HG03159 (cell line): ENCODE results near the gene XPOT.
"Not testable (repeated sequence)": the region's sequence is repeated elsewhere in the genome, so short reads cannot be mapped to it uniquely, and the experiment has no call there.

Source experiments
- ATAC-seq: cut with Tn5 transposase; IDR thresholded peaks from one replicate; pipeline ENCODE4 v1.9.1; 2021; ENCODE audit warnings: mild to moderate bottlenecking, moderate library complexity; ENCODE audit not compliant: unreplicated experiment

Gene XPOT, protein sequence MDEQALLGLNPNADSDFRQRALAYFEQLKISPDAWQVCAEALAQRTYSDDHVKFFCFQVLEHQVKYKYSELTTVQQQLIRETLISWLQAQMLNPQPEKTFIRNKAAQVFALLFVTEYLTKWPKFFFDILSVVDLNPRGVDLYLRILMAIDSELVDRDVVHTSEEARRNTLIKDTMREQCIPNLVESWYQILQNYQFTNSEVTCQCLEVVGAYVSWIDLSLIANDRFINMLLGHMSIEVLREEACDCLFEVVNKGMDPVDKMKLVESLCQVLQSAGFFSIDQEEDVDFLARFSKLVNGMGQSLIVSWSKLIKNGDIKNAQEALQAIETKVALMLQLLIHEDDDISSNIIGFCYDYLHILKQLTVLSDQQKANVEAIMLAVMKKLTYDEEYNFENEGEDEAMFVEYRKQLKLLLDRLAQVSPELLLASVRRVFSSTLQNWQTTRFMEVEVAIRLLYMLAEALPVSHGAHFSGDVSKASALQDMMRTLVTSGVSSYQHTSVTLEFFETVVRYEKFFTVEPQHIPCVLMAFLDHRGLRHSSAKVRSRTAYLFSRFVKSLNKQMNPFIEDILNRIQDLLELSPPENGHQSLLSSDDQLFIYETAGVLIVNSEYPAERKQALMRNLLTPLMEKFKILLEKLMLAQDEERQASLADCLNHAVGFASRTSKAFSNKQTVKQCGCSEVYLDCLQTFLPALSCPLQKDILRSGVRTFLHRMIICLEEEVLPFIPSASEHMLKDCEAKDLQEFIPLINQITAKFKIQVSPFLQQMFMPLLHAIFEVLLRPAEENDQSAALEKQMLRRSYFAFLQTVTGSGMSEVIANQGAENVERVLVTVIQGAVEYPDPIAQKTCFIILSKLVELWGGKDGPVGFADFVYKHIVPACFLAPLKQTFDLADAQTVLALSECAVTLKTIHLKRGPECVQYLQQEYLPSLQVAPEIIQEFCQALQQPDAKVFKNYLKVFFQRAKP

DNA sequence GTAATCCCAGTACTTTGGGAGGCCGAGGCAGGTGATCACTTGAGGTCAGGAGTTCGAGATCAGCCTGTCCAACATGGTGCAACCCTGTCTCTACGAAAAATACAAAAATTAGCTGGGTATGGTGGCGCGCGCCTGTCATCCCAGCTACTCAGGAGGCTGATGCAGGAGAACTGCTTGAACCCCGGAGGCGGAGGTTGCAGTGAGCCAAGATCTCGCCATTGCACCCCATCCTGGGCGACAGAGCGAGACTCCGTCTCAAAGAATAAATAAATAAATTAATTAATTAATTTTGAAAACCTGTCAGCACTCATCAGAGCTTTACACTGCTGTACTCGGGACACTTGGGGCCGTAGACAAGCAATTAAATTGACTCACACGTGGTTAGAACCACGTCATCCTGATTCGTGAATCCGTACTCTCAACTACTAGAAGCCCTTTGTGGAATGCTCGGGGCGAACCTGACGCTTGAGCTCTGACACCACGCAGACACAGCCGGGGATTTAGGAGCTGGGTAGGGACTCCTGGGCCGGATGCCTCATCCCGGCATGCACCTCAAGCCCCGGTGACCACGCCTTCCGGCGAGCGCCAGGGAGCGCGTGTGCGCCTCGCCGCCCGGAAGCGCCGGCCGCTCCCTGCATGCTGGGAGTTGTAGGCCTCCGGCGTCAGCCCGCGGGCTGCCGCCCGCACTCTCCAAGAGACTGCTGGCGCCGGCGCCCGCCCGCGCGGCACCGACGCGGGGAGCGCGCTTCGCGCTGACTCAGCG, at the start of gene XPOT:
XPOT (plus strand) TSS at position 686 of the 763 bp plus-strand sequence. CDS start 5,644 bp downstream, outside the sequence.
- ATAC-seq = peak; percentile 94

DNA sequence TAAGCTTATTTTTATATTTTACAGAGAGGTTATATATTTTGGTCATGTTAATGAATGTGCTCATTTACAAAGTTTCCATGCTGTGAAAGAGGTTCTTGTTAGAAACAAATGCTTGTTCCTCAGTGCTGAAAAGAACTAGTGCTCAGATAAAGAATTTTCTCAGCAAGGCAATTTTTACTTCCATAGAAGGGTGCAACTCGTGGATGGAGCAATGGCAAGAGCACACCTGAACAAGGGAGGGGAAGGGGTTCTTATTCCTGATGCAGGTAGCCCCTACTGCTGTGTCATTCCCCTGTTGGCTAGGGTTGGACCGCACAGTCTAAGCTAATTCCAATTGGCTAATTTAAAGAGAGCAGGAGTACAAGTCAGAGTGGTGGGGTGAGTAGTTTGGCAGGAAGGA, 48.0 kb upstream of the XPOT start:
- ATAC-seq = not testable (repeated sequence)

DNA sequence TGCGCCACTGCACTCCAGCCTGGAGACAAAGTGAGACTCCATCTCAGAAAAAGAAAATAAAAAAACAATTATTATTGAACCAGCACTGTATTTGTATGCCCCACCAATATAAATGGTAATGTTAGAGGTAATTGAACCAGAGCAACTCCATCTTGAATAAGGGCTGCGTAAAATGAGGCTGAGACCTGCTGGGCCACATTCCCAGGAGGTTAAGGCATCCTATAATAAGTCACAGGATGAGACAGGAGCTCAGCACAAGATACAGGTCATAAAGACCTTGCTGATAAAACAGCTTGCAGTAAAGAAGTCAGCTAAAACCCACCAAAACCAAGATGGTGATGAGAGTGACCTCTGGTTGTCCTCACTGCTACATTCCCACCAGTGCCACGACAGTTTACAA, 43.0 kb upstream of the XPOT start:
- not testable (repeated sequence) for ATAC-seq

DNA sequence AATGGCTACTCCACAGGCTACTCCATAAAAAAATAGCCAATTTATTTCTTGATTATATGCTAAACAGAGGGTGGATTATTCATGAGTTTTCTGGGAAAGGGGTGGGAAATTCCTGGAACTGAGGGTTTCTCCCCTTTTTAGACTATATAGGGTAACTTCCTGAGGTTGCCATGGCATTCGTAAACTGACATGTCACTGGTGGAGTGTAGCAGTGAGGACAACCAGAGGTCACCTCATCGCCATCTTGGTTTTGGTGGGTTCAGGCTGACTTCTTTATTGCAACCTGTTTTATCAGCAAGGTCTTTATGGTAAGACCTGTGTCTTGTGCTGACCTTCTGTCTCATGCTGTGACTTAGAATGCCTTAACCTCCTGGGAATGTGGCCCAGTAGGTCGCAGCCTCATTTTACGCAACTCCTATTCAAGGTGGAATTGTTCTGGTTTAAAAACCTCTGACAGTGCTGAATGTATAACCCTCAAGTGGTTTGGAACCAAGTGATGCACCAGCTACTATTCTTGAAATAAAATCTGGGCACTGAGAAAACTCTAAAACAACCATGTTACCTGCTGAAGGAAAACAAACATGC, 41.4 kb upstream of the XPOT start:
- ATAC-seq = no peak

DNA sequence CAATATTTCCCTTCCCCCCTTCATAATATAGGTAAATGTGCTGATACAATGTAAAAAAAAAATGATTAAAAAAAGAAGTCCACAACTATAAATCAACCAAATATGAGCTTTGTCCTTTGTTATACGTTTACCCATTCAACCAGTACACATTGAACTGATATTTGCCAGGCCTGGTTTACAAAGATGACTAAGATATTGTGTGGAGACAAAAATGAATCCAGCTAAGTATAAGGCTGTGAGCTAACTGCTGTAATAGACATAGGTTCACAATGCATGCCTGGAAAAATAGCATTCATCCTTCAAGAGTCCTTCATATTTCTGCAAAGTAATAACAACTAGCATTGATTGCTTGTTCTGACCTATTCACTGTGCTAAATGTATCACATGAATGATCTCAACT, 20.5 kb upstream of the XPOT start:
- ATAC-seq = no peak

DNA sequence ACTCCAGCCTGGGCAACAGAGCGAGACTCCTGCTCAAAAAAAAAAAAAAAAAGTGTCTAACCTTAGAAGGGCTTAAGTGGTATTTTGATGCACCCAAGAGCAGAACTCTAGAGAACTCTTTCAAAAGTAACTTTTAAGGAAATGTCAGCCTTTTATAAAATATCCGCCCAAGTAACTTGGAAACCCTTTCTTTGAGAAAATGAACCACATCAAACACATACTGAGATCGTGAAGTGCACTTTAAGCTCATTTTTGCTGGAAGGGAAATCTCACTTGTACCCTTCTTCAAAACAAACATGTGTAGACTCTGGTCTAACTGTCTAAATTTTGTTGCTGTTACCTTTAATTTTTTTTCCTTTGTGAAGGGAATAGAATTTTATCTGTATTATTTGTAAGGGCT, 19.2 kb upstream of the XPOT start:
- no peak for ATAC-seq

DNA sequence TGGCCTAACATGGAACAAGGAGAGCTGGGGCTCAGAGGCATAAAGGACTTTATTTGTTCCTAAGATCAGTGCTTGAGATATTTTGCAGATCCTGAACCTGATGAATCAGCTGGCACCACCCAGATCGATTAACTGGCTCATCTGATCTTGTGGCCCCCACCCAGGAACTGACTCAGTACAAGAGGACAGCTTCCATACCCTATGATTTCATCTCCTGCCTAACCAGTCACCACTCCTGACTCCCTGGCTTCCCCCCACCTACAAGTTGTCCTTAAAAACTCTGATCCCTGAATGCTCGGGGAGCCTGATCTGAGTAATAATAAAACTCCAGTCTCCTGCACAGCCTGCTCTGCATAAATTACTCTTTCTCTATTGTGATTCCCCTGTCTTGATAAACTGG, 18.7 kb upstream of the XPOT start:
- ATAC-seq = no peak

DNA sequence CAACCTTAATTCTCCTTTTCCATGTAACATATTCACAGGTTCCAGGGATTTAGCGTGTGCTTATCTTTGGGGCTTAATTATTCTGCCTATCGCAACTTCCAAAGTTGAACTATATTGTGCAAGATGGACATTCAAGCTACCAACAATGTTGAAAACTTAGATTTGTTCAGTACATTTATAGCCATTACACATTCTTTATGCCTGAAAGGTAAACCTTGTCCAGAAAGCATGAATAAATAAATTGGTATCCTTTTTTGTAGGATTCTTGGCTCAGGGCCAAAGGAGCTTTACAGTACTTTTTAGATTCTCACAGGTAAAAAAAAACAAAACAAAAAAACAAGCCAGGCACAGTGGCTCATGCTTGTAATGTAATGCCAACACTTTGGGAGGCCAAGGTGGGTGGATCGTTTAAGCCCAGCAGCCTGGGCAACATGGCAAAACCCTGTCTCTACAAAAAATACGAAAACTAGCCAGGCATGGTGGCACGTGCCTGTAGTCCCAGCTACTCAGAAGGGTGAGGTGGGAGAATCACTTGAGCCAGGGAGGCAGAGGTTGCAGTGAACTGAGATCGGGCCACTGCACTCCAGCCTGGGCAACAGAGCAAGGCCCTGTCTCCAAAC, 16.9 kb upstream of the XPOT start:
- ATAC-seq = no peak

DNA sequence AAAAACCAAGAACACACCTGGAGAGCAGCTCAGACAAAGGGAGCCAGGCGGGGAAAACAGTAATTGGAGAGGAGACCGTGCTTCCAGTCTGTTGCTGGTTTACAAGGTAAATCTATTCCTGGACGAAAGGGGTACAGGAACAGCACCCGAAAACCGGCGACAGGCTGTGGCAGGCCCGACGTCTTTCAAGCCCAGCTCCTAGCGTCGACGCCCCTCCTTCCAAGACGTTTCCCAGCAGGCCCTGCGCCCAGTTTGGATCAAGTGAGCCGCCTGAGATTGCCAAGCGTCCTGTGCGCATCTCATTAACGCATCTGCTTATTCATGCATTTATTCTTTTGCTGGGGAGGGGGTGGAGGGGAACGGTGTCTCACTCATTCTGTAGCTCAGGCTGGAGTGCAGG, 15.0 kb upstream of the XPOT start:
- ATAC-seq = no peak

DNA sequence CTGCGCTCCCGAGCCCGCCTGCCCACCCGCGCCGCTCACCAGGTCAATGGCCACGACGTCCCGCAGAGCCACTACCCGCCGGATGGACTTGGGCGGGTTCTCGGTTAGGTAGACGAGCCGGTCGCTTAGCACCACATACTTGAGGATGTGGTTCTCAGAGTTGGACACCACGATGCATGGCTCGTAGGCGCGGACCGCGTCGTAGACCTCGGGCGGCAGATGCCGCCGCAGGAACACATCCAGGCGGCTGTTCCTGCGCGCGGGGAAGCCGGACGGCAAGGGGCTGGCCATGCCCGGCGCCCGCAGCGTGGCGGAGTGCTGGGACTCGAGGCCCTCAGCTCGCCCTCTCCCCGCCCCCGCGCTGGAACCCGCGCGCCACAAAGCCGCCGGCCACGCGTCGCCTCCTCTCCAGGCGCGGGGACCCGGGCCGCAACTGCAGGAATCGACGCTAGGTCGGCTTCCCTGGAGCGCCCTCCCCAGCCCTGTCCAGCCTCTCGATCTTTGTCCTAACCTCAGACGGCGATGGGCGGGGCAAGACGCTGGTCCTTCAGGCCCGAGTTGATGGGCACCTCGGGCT, 13.8 kb upstream of the XPOT start, which contains the start of gene C12orf56:
C12orf56 (minus strand) TSS at position 484 of the 577 bp plus-strand sequence; CDS start at position 291, 193 bp downstream.
- ATAC-seq = no peak

DNA sequence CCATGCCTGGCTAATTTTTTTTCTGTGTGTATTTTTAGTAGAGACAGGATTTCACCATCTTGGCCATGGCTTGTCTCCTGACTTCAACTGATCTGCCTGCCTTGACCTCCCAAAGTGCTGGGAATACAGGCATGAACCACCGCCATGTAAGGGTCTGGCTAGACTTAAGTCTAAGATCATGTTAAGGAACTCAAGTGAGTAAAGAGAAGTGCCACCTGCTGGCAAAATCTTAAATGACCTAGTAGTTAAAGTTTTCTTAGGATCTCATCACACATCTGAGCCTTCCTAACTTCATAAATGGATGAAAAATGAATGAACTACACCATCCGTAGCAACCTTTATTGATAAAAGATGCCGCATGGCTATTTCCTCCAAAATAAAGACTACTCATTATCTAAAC, 12.0 kb upstream of the XPOT start:
- peak; percentile 60 for ATAC-seq

DNA sequence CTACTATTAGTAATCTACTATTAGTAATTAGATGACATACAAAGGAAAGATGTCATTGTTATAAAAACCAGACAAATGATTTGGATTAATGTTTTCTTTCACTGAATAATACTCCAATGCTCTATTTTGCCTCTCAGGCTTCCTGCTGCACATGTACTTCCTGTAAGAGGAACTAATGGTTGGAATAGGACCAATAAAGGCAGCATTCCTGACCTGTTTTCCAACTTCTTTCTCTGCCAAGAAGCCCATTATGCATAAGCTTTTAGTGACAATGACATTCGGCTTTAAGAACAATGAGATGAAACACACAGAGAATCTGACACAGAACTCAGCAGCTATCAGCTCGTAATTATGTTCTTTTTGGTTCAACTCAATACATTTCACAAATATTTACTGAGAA, 8.5 kb upstream of the XPOT start:
- ATAC-seq = no peak

DNA sequence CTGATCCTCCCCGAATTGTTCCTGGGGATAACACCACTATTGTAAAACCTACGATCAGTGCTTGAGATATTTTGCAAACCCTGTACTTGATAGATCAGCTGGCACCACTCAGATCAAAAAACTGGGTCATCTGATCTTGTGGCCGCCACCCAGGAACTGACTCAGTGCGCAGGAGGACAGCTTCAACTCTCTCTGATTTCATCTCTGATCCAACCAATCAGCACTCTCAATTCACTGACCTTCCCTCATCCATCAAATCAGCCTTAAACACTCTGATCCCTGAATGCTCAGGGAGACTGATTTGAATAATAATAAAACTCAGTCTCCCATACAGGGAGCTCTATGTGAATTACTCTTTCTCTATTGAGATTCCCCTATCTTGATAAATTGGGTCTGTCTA, 4.2 kb upstream of the XPOT start:
- ATAC-seq = no peak

DNA sequence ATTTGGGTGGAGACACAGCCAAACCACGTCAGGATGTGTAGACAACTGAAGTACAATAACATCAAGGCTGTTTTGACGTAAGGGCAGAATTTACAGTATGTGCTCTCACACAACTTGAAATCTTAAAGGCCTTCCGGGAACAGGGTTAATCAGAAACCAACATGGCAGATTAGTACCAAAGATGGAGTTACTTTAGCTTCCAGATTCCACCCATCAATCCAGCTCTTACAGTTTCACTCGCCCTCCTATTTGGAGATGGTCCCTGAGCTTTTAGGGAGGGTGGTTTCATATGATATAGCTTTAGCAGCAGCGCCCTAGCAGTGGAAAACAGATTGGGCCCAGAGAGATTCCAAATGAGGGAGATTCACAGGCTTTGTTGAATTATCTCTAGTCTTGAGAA, 2.0 kb upstream of the XPOT start:
- ATAC-seq = no peak

DNA sequence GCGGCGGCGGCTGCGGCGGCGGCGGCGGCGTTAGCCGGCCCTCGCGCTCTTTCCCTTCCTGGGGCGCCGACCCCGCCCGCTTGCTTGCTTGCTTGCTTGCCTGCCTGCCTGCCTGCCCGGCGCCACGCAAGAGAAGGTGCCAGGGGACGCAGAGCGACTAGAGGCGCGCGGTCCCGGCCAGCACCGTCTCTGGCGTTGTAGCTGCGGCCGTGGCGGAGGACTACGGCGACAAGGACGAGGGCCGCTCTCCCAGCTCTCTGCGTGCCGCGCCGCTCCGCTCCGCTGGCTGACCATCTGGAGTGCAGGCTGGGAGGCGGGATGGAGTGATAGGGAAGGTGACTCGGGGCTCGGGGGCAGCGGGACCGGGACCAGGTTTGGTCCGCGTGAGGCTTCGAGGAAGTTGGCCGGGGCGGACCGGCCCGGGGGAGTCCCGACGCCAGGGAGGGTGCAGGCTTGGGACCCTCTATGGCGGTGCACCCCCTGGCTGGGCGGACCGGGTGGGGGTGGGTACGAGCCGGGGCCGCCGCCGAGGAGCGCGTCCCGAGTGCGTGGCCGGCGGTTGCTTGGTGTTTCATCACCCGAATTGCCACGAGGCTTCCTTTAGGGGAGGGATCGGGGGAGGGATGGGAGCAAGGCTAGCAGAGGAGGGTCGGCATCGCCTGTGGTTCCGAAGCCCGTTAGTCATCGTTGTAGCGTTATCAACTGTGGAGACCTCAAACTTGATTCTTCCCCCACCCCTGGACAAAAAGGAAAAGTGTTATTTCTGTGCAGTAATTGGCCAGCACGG, 471 bp downstream of the XPOT start:
- ATAC-seq = peak; percentile 30

DNA sequence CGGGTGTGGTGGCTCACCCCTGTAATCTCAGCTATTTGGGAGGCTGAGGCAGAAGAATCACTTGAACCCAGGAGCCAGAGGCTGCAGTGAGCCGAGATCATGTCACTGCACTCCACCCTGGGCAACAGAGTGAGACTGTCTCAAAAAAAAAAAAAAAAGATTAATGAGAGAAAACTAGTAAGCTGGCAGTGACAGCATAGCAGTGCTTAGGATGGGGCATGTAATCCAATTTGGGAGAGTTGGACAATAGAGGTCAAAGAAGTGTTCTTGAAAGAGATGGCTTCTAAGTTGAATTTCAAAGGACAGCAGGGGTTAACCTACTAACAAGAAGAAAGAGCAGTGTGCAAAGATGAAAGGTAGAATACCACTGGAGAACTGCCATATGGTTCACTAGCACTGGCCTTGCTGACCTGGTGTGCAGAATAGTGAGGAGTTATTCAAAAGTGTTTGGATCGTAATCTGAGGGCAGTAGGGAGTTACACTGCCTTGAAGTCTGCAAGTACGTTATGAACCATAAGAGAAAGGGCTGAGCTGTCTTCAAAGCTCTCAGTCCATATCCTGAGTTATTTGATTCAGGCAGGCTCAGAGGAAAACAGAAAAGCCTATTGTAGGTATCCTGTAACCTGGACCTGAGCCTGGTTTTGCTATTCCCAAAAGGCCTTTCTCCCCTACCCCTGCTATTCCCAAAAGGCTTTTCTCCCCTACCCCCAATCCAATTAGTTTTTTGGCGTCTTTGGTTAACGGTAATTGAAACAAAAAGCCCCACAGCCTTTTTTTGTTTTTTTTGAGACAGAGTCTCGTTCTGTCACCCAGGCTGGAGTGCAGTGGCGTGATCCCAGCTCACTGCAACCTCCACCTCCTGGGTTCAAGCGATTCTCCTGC, 3.4 kb downstream of the XPOT start:
- no peak for ATAC-seq

DNA sequence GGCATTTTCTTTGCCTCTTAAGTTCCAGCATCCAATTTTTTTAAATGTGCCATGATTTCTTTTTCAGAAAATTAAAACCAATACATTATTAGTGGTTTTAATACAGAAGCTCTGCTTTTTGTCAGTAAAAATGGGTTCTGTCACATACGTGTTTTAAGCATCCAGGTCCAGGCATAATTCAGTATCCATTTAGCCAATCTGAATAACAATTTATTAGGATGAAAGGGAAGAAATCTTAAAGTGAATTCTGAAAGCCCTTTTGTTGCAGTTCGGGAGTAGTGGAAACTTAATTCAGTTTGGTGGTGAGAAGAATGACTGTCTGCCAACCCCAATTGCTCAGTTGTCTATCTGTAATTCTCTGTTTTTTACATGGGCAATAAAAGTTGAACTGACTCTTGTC, 7.2 kb downstream of the XPOT start:
- no peak for ATAC-seq

DNA sequence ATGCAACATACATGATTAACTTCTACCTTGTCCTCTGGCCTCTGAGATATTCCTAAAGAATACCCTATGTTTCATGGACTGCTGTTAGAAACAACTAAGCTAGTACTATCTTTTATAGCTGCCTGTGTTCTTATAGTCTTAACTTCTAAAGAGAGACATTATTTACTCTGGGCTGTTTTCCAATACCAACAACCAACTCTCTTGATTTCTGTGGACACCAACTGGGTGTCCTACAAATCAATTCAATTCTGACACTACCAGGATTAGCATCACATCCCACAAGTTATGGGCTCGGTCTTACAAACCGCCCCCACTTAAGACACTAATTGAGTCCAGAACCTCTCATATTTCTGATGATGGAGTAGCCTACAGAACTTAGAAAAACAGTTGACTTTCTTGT, 8.3 kb downstream of the XPOT start:
- no peak for ATAC-seq
